Gastroesophageal sphincter (tissue), 4 donors: Measurements from ENCODE around the gene UPK3BL2. TPM values are rescaled to one million over a fixed set of nuclear protein-coding genes. Genes with fewer than 3 reads are reported as not detected.
"Not testable (repeated sequence)": the region's sequence is repeated elsewhere in the genome, so short reads cannot be mapped to it uniquely, and the experiment has no call there.

Source experiments
- ATAC-seq: fragments of 150-250 bp; one replicate; pipeline ENCODE4 v1.9.1; 2016; ENCODE audit warnings: mild to moderate bottlenecking, moderate library complexity
- H3K27ac ChIP-seq, 4 donors: fragments of 200-600 bp; sonication (generic) in 3 of 4; 1 replicate in 3 of 4; 2 replicates in 1 of 4; pipeline ENCODE4 v1.5.1; 2016 to 2019
- H3K27me3 ChIP-seq: fragments of 200-600 bp; sonication (generic); one replicate; pipeline ENCODE4 v1.5.1; 2019
- H3K36me3 ChIP-seq, 2 donors: fragments of 200-600 bp; sonication (generic); one replicate each; pipeline ENCODE4 v1.5.1; 2019; ENCODE audit warnings: control low read depth in 1 of 2
- H3K4me1 ChIP-seq, 3 donors: fragments of 200-600 bp; sonication (generic); 1 replicate in 2 of 3; 2 replicates in 1 of 3; pipeline ENCODE4 v1.5.1; 2016 to 2019; ENCODE audit warnings: control low read depth in 2 of 3
- H3K4me3 ChIP-seq, 2 donors: fragments of 200-600 bp; sonication (generic); one replicate each; pipeline ENCODE4 v1.5.1; 2019; ENCODE audit warnings: mild to moderate bottlenecking in 1 of 2, moderate library complexity in 1 of 2
- H3K9me3 ChIP-seq, 3 donors: fragments of 200-600 bp; sonication (generic); one replicate each; pipeline ENCODE4 v1.5.1; 2017 to 2019; ENCODE audit warnings: control low read depth in 2 of 3
- WGBS, 2 donors: methylation state at CpG; one replicate each; pipeline ENCODE4 v1.1.5; 2018; ENCODE audit warnings: low coverage in 1 of 2; 5-methylcytosine and 5-hydroxymethylcytosine counted together
- total RNA-seq, 4 donors: library from RNA; depleted of rRNA; stranded (reverse); fragments of >200 nt; gene quantifications; one replicate each; pipeline ENCODE4 v1.1.0, GENCODE V29; 2016

The UPK3BL2 gene
- total RNA-seq, 4 donors from 2014 or later: 3.0 to 6.1 (median 4.4) TPM

DNA sequence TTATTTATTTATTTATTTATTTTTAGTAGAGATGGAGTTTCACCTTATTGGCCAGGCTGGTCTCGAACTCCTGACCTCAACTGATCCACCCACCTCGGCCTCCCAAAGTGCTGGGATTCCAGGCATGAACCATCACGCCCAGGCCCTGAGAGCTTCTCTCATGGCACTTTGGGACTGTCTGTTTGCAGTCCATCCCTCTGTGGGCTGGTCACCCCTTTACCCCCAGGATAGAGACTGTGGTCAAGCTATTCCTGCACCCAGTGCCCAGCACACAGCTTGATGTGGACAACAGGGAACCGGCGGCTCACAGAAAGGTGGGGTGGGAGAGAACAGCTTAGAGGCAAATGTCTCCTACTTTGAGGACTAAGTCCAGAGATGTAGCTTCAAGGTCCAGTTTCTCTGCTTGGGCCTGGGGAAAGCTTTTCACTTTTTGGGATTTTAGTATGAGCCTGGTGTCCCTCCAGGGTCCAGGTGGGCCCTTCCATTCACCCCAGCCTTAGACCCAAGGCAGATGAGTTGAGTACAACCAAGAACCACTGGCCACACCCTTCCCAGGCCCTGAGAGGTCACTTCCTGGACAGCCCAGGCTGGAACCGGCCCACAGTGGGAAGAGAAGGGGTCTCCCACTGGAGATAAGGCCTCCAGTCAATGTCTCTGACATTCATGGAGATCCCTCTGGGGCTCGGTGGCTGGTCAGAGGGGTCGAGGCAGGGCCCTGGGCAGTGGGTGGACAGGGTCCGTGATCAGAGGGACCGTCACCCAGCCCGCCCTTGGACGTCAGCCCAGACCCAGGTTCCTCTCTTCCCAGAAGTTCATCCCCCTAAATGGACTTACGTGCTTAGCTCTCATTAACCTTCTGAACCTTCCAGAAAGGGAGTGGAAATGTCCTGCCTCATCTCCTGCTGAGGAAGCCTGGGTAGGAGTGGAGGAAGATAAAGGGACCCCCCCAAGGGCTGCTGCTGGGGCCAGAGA is 15.4 kb downstream of the UPK3BL2 start:
- not testable (repeated sequence) for H3K27me3 ChIP-seq, H3K4me1 ChIP-seq, H3K9me3 ChIP-seq, H3K27ac ChIP-seq, H3K36me3 ChIP-seq, H3K4me3 ChIP-seq
- WGBS, 2 donors: no CpG with 5 or more reads among the region's 13 CpGs
- peak; percentile 32 for ATAC-seq

DNA sequence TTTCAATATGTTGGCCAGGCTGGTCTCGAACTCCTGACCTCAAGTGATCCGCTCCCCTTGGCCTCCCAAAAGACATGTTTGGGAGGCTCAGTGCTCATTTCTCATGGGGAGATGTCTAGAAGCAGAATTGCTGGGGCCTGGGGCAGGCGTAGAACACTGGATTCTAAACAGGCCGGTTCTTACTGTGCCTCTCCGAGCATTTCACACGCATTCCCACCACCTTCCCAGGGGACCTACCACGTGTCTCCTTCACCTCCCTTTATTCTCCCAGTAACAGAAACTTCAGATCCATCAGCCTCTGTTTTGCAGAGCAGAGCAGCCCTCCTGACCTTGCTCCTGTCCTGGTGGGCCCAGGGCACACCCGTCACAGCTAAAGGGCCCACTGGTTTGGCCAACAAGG is 16.3 kb downstream of the UPK3BL2 start:
- WGBS, 2 donors: no CpG with 5 or more reads among the region's 8 CpGs
- H3K27ac ChIP-seq, H3K36me3 ChIP-seq, H3K4me3 ChIP-seq, H3K27me3 ChIP-seq, ATAC-seq, H3K9me3 ChIP-seq, H3K4me1 ChIP-seq: not testable (repeated sequence)

DNA sequence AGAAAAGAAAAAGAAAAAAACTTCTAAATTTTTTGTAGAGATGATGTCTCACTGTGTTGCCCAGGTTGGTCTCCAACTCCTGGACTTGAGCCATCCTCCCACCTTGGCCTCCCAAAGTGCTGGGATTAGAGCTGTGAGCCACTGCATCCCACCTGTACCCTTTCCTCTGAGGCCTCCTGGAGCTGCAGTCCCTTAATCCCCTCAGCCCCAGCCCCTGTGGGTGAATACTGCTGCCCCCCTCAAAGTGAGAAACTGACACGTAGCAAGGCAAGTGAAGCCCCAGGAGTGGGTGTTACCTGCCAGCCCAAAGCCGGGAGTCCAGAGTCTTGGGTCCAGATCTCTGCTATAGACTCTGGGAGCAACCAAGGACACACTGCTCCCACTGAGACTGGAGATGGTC is 18.7 kb downstream of the UPK3BL2 start:
- not testable (repeated sequence) for H3K4me3 ChIP-seq, H3K27ac ChIP-seq, H3K4me1 ChIP-seq, H3K9me3 ChIP-seq, H3K36me3 ChIP-seq, H3K27me3 ChIP-seq, ATAC-seq
- WGBS, 2 donors: no CpG with 5 or more reads among the region's 2 CpGs

DNA sequence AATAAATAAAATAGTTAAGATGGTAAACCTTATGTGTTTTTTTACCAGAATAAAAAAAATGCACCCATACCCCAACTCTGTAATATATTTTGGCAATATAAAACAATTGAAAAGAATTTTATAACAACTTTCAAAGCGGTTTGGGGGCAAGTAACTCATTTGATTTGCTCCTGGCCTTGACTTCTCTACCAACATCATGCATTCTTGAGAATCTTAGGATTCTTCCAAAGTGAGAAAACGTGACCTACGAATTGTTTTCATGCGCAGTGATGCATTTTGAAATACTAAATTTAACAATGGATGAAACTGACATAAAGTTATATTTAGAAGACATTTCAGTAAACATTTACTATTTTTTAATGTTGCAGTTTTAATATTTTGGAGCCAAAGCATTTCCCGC is 22.7 kb downstream of the UPK3BL2 start:
- ATAC-seq, H3K27me3 ChIP-seq, H3K27ac ChIP-seq, H3K36me3 ChIP-seq, H3K9me3 ChIP-seq, H3K4me1 ChIP-seq, H3K4me3 ChIP-seq: not testable (repeated sequence)
- 83% methylated on average over 4 of the region's 5 CpGs; no CpG with 5 or more reads in 1 of the 2 donors for WGBS, 2 donors

DNA sequence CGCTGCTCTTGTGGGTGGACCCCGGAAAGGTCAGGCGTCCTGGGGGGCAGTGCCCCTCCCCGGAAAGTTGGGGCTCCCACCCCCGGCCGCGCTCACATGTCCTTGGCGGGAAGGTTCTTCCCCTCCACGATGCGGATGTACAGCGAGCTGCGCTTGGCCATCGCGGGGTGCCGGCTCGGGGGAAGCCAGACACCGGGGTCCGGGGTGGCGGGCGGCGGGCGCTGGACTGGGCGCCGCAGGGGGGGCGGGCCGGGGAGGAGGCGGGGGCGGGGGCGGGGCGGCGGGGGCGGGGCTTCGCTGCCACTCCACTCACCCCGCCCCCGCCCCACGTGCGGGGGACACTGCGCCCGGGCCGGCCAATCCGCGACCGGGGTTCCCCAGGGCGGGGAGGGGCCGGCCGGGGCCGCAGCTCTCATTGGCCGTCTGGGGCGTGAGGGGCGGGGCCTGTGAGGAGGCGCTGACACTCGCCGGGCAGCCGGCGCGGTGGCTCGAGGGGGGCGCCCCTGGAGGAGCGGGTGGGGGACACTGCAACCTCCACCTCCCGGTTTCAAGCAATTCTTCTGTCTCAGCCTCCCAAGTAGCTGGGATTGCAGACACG is 25.8 kb downstream of the UPK3BL2 start, which contains the start of gene RASA4B:
Gene RASA4B, minus strand, starts transcription at position 228 of the 598 bp plus-strand sequence. Its CDS starts 67 bp downstream, at position 161.
- ATAC-seq: peak; percentile 97
- not testable (repeated sequence) for H3K36me3 ChIP-seq, H3K27me3 ChIP-seq, H3K4me1 ChIP-seq, H3K27ac ChIP-seq, H3K9me3 ChIP-seq
- no CpG with 5 or more reads among the region's 61 CpGs for WGBS, 2 donors
- peak within 1 kb of the TSS in 1 of 2 donors; percentile 43 for H3K4me3 ChIP-seq

DNA sequence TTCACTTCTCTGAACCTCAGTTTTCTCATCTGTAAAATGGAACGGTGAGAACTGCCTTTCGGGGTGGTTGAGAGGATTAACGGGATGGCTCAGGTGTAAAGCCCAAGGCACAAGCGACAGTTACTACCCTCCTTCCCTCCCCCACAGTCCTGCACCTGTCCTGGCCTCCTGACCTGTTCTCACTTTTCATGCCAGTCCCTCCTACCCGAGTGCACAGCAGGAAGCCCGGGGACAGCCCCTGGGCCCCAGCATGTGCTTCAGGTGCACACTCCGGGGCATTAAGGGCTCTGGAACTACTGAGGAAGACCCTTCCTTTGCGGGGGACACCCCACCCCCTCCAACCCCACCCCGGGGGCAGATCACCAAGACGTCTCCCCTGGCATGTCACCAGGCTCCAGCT is 26.5 kb downstream of the UPK3BL2 start:
- no CpG with 5 or more reads among the region's 10 CpGs for whole genome bisulfite sequencing, 2 donors
- ATAC-seq, H3K27me3 ChIP-seq: not testable (repeated sequence)

DNA sequence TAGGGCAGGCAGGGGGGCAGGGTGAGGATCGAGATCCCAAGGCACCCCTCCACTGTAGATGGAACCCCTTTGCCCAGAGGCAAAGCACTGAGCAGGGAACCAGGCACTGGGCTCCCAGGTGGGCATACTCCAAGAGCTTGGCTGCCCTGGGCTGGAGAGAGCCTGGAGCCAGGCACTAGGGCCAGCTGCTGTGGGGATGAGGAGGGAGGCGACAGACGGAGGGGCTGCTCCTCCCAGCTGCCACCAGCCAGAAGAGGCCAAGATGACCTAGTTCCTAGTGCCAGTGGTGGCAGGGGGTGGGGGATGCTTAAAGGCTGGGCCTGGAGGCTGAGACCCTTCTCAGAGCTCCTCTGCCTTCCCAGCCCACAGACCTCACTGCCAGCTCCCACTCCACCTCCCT is 27.6 kb downstream of the UPK3BL2 start:
- not testable (repeated sequence) for H3K27me3 ChIP-seq, H3K9me3 ChIP-seq, ATAC-seq, H3K27ac ChIP-seq, H3K4me1 ChIP-seq, H3K4me3 ChIP-seq, H3K36me3 ChIP-seq
- WGBS, 2 donors: no CpG with 5 or more reads among the region's 3 CpGs

More for the DNA sequence above, 26.5 kb downstream of the UPK3BL2 start:
- H3K36me3 ChIP-seq, H3K9me3 ChIP-seq, H3K4me1 ChIP-seq, H3K27ac ChIP-seq, H3K4me3 ChIP-seq: not testable (repeated sequence)

DNA sequence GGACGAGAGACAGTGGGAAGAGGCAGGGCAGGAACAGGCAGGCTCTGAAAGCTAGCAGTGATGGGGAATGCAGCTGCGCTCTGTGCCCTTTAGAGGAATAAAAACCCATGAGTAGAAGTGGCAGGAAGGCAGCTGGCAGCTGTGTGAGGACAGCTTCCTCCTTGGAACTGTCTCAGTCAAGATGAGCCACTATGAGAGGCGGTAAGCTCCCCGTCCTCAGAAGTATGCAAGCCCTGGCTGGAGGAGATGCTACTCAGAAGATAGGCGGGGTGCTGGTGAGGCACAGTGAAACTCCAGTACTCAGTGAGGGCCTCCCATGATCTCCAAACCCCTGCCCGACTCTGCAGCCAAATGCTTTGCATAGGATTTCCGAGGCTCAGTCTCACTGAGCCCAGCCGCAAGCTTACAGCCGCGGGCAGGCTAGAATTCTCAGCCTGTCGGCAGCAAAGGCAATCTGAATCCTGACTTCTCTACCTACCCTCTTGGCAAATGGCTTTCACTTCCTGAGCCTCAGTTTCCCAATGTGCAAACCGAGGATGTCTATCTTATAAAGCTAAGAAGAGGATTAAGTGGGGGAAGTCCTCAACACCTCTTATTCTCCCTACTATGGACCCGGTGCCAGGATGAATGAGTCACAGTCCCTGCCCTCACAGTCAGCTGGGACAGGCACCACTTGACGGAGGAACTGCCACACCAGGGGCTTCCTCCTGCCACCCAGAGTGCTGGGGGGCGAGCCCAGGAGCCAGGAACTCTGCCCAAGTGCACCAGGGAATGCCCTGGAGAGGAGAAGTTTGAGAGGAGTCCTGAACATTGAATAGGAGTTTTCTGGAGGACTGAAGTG is 28.4 kb downstream of the UPK3BL2 start:
- not testable (repeated sequence) for H3K36me3 ChIP-seq, H3K4me1 ChIP-seq, H3K9me3 ChIP-seq, H3K27me3 ChIP-seq, ATAC-seq, H3K4me3 ChIP-seq
- WGBS, 2 donors: no CpG with 5 or more reads among the region's 15 CpGs
- H3K27ac ChIP-seq: peak overlapping the region in 1 of 4 donors; percentile 37

DNA sequence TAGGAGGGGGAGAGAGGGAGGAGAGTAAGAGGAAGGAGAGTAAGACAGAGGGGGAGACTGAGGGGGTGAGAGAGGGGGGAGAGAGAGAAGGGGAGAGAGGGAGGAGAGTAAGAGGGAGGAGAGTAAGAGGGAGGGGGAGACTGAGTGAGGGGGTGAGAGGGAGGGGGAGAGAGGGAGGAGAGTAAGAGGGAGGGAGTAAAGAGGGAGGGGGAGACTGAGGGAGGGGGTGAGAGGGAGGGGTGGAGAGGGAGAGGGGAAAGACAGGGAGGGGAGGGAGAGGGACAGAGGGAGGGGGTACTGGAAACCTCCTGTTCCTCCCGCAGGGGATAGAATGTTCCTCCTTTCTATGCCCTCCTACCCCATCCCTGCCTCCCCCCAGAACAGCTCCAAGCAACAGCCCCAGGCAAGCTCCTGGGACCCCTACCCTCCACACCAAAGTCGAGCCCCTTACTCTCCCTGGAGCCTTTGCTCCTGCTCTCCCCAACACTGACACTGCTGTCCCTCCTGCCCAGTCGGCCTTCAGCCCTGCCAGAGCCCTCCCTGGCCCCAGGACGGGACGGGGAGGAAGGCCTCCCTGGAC is 30.8 kb downstream of the UPK3BL2 start:
- Histone ChIP-seq H3K27ac (peak overlapping the region; percentile 81 to 85 (median 84)), H3K4me3 (peak overlapping the region; percentile 18 to 39)
- not testable (repeated sequence) for H3K9me3 ChIP-seq, H3K27me3 ChIP-seq, H3K4me1 ChIP-seq, H3K36me3 ChIP-seq
- peak; percentile 27 for ATAC-seq
- 0% methylated on average over 1 of the region's 5 CpGs; no CpG with 5 or more reads in 1 of the 2 donors for WGBS, 2 donors

DNA sequence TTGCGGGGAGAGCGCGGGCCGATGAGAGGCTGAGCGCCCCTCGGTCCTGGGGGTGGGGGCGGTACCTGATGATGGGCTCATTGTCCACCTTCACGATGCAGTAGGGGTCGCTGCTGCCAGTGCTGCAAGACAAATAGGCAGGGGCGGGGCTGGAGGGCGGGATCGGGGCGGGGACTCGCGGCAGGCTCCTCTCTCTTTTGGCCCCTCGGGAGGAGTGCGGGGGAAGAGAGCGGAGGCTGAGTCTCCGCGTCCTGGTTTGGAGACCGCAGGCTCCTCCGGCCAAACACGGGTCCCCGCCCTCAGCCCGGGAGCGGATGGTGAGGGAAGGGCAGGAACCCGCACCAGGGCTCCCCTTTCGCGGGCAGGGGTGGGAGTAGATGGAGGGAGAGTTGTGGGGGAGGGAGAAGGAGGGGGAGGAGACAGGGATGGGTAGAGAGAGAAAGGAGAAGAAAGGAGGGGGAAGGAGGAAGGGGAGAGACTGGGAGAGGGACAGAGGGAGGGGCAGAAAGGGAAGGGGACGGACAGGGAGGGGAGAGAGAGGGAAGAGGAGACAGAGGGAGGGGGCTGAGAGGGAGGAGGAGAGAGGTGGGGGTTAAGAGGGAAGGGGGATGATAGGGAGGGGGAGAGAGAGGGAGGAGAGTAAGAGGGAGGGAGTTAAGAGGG is 31.5 kb downstream of the UPK3BL2 start:
- not testable (repeated sequence) for H3K27me3 ChIP-seq, H3K9me3 ChIP-seq, H3K36me3 ChIP-seq, H3K4me1 ChIP-seq, H3K27ac ChIP-seq, H3K4me3 ChIP-seq
- ATAC-seq: peak; percentile 74
- no CpG with 5 or more reads among the region's 30 CpGs for WGBS, 2 donors

DNA sequence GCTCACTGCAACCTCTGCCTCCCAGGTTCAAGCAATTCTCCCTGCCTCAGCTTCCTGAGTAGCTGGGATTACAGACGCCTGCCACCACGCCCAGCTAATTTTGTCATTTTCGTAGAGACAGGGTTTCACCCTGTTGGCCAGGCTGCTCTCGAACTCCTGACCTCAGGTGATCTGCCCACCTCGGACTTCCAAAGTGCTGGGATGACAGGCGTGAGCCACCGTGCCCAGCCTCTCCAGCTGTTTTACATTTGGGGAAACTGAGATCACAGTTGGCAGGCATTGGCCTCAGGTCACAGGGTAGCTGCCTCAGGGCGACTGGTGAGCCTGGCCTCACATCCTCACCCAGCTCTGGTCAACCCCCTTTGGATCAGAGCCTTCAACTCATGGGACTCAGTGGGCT is 32.9 kb downstream of the UPK3BL2 start:
- WGBS, 2 donors: no CpG with 5 or more reads among the region's 8 CpGs
- H3K9me3 ChIP-seq, H3K36me3 ChIP-seq, H3K27ac ChIP-seq, H3K4me1 ChIP-seq, H3K27me3 ChIP-seq, H3K4me3 ChIP-seq, ATAC-seq: not testable (repeated sequence)

DNA sequence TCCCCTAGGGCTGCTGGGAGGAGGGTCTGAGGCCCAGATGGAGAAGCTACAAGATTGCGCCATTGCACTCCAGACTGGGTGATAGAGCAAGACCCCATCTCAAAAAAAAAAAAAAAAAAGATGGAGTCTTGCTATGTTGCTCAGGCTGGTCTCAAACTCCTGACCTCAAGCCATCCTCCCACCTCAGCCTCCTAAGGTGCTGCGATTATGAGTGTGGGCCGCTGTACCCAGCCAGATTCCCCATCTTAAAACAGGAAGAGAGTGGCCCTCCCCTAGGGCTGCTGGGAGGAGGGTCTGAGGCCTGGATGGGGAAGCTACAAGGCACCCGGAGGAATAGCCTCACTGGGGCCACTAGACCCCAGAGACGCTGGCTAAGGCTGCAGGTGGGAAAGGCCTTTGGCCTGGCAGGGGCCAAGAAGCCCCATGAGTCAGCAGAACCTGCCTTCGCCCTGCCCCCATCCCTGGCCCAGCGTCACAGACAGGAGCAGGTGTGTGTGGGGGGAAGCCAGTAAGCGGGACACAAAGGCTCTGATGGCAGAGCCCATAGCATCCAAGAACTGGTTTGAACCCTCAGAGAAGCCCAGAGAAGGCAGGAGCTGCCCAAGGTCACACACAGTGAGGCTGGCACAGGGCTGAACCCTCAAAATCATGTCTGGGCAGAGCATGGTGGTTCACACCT is 35.9 kb downstream of the UPK3BL2 start:
- H3K27ac ChIP-seq, ATAC-seq, H3K27me3 ChIP-seq, H3K4me1 ChIP-seq, H3K9me3 ChIP-seq, H3K36me3 ChIP-seq, H3K4me3 ChIP-seq: not testable (repeated sequence)
- WGBS, 2 donors: no CpG with 5 or more reads among the region's 8 CpGs
